HFF-Myc (cell line): ENCODE results near the gene EPHA2.
A peak's percentile ranks its signal among the peaks of the same experiment; 100 is the strongest.

Source experiments
- DNase-seq: peaks from one replicate; pipeline ENCODE4 v3.0.0-alpha.2; 2011; ENCODE audit warnings: low read depth; ENCODE audit errors: extremely low read depth
- H3K4me3 ChIP-seq: replicated peaks from 2 replicates; pipeline ENCODE4 v1.5.1; 2011; ENCODE audit warnings: low read depth, mild to moderate bottlenecking, control low read depth, low read length
- TF ChIP-seq, protein P1 (sequence below): IDR thresholded peaks from 2 replicates; pipeline ENCODE4 v1.5.1; 2012; ENCODE audit warnings: mild to moderate bottlenecking, low read depth, low read length, control low read depth; ENCODE audit errors: missing control alignments

Gene EPHA2

DNA sequence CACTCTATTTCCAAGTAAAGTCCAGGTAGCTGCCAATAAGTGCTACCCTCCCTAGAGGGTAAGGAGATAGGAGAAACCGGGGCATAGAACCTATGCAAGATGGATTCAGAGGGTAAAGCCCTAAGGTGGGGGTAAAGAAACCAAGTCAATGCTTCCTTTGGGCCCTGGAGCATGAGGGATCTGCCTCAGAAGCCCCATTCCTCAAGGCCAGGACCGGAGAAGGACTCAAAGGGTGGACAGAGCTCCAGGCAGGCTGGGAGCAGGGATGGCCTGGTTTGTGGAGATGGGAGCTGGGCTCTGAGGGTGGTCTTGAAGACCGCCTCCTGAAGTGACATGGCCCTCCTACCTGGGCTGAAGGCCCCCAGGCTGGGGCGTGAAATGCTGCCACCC is 3.9 kb downstream of the EPHA2 start:
- peak overlapping the region; percentile 19 for H3K4me3 ChIP-seq
- TF ChIP-seq, protein P1, sequence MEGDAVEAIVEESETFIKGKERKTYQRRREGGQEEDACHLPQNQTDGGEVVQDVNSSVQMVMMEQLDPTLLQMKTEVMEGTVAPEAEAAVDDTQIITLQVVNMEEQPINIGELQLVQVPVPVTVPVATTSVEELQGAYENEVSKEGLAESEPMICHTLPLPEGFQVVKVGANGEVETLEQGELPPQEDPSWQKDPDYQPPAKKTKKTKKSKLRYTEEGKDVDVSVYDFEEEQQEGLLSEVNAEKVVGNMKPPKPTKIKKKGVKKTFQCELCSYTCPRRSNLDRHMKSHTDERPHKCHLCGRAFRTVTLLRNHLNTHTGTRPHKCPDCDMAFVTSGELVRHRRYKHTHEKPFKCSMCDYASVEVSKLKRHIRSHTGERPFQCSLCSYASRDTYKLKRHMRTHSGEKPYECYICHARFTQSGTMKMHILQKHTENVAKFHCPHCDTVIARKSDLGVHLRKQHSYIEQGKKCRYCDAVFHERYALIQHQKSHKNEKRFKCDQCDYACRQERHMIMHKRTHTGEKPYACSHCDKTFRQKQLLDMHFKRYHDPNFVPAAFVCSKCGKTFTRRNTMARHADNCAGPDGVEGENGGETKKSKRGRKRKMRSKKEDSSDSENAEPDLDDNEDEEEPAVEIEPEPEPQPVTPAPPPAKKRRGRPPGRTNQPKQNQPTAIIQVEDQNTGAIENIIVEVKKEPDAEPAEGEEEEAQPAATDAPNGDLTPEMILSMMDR: no peak
- no peak for DNase-seq

DNA sequence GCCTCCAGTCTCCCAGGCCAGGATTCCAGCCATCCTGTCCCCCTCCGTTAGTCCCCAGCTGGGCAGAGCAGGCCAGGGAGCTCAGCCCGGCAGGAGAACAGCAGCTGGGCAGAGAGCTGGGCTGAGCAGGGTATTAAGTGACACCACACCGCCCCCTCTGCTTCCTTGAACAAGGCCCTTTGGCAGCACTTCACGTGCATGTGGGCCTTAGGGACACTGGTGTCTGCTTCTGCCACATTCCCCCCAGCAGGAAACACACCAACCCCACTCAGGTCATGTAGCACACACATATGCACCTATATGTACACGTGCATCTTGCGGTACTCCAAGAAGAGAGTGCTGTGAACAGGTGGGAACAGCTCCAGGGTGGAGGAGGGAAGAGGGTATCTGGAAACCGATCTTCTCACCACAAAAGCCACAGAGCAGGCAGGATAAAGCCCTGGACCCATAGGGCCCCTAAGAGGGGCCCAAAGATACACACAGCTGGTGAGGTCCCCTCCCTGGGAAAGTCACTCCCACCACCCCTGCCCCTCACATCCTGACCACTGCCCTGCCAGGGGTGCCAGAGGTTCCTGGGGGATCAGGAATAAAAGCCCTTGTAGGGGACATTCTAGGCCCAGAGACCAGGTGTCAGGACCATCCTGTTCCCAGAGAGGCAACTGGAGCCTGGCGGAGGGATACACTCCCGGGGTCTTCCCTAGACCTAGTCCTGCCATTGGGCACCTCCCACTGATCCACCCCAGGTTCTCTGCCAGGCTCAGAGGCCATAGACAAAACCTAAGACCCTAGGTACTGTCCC is 4.5 kb downstream of the EPHA2 start:
- peak overlapping the region; percentile 19 for H3K4me3 ChIP-seq
- no peak for DNase-seq

DNA sequence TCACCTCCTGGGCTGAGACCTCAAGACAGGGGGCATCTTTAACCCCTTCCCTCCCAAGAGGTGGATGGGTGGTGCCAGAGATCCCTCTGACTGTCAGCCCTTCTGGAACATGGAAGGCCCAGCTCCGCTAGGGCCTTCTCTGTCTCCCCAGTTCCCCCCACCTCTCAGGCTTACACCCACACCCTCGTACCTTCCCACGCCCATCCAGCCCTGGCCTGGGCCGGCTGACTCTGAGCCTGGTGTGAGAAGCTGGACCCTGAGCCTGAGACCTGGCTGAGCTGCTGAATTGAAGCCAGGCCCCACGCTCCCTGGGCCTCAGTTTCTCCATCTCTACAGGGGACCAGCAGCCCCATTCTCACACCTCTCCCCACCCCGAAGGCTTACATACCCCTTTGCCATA is 5.4 kb downstream of the EPHA2 start:
- no peak for DNase-seq
- TF ChIP-seq, protein P1: no peak
- H3K4me3 ChIP-seq: no peak overlapping the region

More for the DNA sequence above, 4.5 kb downstream of the EPHA2 start:
- TF ChIP-seq, protein P1: no peak

DNA sequence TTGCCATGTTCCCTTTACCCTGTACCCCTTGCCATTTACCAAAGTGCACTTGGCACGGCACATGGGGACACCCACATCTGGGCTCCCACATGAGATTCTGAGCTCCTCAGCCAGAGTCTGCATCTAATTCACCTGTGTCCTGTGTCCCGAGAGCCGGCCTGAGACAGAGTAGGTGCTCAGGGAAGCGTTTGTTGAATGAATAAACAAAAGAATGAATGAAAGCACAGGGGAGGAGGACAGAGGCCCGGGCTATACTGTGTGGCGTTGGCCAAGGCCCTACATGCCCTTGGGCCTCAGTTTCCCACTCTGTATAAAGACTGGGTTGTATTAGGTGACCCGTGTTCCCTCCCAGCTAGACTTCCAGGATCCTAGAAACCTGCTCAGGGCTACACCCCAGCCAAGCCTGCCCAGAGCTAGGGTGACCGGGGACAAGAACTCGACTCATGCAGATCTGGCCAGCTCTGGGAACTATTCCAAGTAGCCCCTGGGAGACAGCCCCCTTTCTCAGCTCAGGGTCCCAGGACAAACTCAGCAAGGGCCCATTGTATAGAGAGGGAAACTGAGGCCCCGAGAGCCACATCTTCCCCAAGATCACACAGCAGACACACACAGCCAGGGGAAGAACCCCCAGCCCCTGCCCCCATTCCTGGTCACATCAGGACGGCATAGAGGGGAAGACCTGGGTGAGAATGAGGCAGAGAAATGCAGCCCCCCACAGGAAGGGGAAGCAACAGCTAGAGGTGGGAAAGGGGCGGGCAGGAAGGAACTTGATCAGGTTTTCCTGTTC is 6.0 kb downstream of the EPHA2 start:
- no peak overlapping the region for H3K4me3 ChIP-seq
- TF ChIP-seq, protein P1: no peak
- DNase-seq: no peak

DNA sequence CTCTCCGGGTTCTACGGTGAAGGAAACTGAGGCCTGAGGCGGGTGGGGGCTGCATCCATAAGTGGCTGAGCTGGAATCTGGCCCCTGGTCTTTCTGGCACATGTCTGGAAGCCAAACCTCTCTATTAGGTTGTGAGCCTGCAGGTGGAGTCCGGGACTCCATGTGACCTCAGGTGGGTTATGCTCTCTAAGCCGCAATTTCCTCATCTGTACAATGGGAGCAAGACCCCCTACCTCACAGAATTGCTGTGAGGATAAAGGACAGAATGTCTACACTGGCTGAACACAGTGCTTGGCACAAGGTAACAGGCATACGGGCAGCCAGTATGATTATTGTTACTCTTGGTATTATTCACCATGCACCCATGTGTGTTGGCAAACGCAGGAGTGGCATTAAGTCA is 6.7 kb downstream of the EPHA2 start:
- H3K4me3 ChIP-seq: no peak overlapping the region
- DNase-seq: no peak

DNA sequence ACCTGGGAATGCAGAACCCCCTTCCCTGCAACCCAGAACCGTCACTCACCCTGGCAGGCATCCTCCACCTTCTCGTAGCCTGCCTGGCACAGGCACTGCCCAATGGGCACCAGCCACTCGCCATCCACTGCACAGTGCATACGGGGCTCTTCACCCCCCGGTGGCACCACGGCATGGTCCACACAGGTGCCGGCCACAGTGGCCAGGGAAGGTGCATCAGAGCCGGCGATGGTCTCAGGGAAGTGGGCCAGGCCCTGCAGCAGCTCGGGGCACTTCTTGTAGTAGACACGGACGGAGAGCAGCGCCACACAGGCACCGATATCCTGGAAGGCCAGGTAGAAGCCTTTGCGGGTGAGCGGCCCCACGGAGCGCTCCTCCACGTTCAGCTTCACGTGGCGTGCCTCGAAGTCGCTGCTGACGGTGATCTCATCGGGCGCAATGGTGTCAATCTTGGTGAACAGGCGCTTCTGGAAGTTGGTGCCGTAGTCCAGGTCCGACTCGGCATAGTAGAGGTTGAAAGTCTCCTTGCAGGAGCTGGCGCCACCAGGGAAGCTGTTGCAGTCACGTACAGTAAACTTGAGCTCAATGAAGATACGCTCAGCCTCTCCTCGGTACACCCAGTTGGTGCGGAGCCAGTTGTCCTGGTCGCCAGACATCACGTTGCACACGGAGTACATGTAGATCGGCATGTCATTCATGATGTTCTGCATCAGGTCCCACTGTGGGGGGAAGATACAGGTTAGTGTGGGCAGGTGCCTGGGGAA is 7.4 kb downstream of the EPHA2 start:
- H3K4me3 ChIP-seq: no peak overlapping the region
- no peak for DNase-seq
- TF ChIP-seq, protein P1: no peak

More for the DNA sequence above, 6.7 kb downstream of the EPHA2 start:
- TF ChIP-seq, protein P1: no peak
